Breast epithelium (tissue), 4 donors: Measurements from ENCODE around the gene ZNF536. TPM values are rescaled to one million over a fixed set of nuclear protein-coding genes. Genes with fewer than 3 reads are reported as not detected.
A peak's percentile ranks its signal among the peaks of the same experiment; 100 is the strongest.

Experiments used
- DNase-seq, 2 donors: peaks; one replicate each; pipeline ENCODE4 v3.0.0-alpha.2; 2019; ENCODE audit warnings: low spot score in 2 of 2
- H3K27ac ChIP-seq, 2 donors: fragments of 200-600 bp; sonication (generic) in 1 of 2; one replicate each; pipeline ENCODE4 v1.5.1; 2016 to 2019; ENCODE audit warnings: mild to moderate bottlenecking in 1 of 2
- H3K27me3 ChIP-seq, 2 donors: fragments of 200-600 bp; sonication (generic) in 1 of 2; one replicate each; pipeline versions ENCODE4 v1.5.1 to v1.6.0; 2017 to 2019; ENCODE audit warnings: control low read depth in 1 of 2, mild to moderate bottlenecking in 1 of 2
- H3K36me3 ChIP-seq: fragments of 200-600 bp; one replicate; pipeline ENCODE4 v1.5.1; 2019
- H3K4me1 ChIP-seq, 2 donors: fragments of 200-600 bp; sonication (generic); one replicate each; pipeline ENCODE4 v1.5.1; 2016 to 2019; ENCODE audit warnings: control low read depth in 1 of 2
- H3K4me3 ChIP-seq, 3 donors: fragments of 200-600 bp; sonication (generic); 1 replicate in 2 of 3; 2 replicates in 1 of 3; pipeline ENCODE4 v1.5.1; 2016 to 2019; ENCODE audit warnings: mild to moderate bottlenecking in 3 of 3, moderate library complexity in 2 of 3
- H3K9me3 ChIP-seq, 2 donors: fragments of 200-600 bp; sonication (generic) in 1 of 2; one replicate each; pipeline ENCODE4 v1.5.1; 2016 to 2019; ENCODE audit warnings: control low read depth in 1 of 2
- POLR2A ChIP-seq: fragments of 450-650 bp; IDR thresholded peaks from one replicate; pipeline ENCODE4 v1.6.1; 2016; ENCODE audit warnings: antibody characterized with exemption, mild to moderate bottlenecking, moderate library complexity
- POLR2AphosphoS5 ChIP-seq, 3 donors: sonication (generic); formaldehyde crosslinking; IDR thresholded peaks; one replicate each; pipeline ENCODE4 v1.6.1; 2017; ENCODE audit warnings: antibody characterized with exemption in 3 of 3
- intact Hi-C: fragments of 100-400 bp; cut with DNase I; formaldehyde crosslinking; loops from one replicate; pipeline ENCODE4 v1.15.1; 2023; ENCODE audit warnings: low total_unique reads
- total RNA-seq, 3 donors: library from RNA; depleted of rRNA; stranded (reverse); fragments of >200 nt; gene quantifications; one replicate each; pipeline ENCODE4 v1.1.0, GENCODE V29; 2016
- TF ChIP-seq, protein P1 (sequence below), 3 donors: fragments of 450-650 bp; IDR thresholded peaks; one replicate each; pipeline ENCODE4 v1.5.1; 2016 to 2017; ENCODE audit warnings: antibody characterized with exemption in 3 of 3, mild to moderate bottlenecking in 3 of 3, moderate library complexity in 3 of 3

Gene ZNF536
- total RNA-seq, 3 donors from 2014 or later: under 0.01 to 0.15 TPM; not detected in 1

DNA sequence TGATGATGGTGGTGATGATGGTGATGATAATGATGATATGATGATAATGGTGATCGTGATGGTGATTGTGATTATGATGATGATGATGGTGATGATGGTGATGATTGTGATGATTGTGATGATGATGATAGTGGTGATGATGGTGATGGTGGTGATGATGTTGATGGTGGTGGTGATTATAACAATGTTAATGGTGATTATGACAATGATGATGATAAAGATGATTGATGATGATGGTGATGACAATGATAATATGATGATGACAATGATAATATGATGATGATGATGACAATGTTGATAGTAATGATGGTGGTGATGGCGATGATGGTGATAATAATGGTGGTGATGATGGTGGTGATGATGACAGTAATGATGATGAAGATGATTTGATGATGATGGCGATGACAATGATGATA is 34.1 kb upstream of the ZNF536 start:
- intact Hi-C loops: no loop called here
- no peak overlapping the region for H3K27ac ChIP-seq
- H3K27me3 ChIP-seq: peaks cover 0 to 4% of the 10 kb centered on the region in 2 donors
- DNase-seq: no peak
- H3K4me1 ChIP-seq: no peaks in the 10 kb centered on the region
- no peaks in the 10 kb centered on the region for H3K9me3 ChIP-seq
- H3K4me3 ChIP-seq: no peak overlapping the region
- no peaks in the 10 kb centered on the region for H3K36me3 ChIP-seq
- TF ChIP-seq, protein P1, sequence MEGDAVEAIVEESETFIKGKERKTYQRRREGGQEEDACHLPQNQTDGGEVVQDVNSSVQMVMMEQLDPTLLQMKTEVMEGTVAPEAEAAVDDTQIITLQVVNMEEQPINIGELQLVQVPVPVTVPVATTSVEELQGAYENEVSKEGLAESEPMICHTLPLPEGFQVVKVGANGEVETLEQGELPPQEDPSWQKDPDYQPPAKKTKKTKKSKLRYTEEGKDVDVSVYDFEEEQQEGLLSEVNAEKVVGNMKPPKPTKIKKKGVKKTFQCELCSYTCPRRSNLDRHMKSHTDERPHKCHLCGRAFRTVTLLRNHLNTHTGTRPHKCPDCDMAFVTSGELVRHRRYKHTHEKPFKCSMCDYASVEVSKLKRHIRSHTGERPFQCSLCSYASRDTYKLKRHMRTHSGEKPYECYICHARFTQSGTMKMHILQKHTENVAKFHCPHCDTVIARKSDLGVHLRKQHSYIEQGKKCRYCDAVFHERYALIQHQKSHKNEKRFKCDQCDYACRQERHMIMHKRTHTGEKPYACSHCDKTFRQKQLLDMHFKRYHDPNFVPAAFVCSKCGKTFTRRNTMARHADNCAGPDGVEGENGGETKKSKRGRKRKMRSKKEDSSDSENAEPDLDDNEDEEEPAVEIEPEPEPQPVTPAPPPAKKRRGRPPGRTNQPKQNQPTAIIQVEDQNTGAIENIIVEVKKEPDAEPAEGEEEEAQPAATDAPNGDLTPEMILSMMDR (IDR thresholded peaks at IDR 0.05): no peak
- TF ChIP-seq POLR2AphosphoS5 (IDR thresholded peaks at IDR 0.05): no peak
- TF ChIP-seq POLR2A: no peak

DNA sequence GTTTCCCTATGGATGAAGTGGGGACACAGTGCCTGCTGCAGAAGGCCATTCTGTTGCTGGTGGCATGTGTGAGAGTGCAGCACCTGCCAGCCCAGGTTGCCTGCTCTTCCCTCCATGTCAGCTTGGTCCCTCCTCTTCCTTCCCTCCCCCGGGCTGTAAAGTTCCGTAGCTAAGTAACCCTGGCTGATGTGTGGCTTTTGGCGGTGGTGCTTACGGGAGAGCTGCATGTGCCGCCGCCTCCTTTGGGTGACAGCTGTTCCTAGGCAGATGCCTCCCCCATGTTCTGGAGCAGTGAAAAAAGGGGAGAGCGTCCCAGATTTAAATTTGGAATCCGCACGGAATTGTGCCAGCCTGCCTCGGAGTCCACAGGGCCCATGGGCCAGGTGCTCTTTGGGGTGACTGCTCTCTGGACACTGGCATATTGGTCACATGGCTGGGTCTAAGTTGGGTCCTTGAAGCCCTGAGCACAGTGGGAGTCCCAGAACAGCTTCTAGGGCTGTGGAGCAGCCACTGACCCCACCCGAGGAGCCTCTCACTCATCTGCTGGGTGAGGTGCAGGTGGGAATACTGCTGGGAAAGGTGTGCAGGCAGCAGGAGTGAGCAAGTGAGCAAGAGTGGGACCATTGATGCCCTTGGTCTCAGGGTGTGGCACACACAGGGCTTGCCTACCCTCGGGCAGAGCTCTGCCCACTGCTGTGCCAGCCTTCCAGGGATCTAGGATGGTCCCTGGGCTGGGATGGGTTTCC is 33.1 kb upstream of the ZNF536 start:
- TF ChIP-seq POLR2A (no peak), POLR2AphosphoS5 (IDR thresholded peaks at IDR 0.05) (no peak)
- TF ChIP-seq, protein P1 (IDR thresholded peaks at IDR 0.05): no peak
- H3K4me3 ChIP-seq: no peak overlapping the region
- H3K36me3 ChIP-seq: no peaks in the 10 kb centered on the region
- H3K9me3 ChIP-seq: no peaks in the 10 kb centered on the region
- H3K27me3 ChIP-seq: peaks cover 0 to 4% of the 10 kb centered on the region in 2 donors
- intact Hi-C loops: no loop called here
- H3K27ac ChIP-seq: no peak overlapping the region
- DNase-seq: peak in 1 of 2 donors; percentile 27
- H3K4me1 ChIP-seq: no peaks in the 10 kb centered on the region

DNA sequence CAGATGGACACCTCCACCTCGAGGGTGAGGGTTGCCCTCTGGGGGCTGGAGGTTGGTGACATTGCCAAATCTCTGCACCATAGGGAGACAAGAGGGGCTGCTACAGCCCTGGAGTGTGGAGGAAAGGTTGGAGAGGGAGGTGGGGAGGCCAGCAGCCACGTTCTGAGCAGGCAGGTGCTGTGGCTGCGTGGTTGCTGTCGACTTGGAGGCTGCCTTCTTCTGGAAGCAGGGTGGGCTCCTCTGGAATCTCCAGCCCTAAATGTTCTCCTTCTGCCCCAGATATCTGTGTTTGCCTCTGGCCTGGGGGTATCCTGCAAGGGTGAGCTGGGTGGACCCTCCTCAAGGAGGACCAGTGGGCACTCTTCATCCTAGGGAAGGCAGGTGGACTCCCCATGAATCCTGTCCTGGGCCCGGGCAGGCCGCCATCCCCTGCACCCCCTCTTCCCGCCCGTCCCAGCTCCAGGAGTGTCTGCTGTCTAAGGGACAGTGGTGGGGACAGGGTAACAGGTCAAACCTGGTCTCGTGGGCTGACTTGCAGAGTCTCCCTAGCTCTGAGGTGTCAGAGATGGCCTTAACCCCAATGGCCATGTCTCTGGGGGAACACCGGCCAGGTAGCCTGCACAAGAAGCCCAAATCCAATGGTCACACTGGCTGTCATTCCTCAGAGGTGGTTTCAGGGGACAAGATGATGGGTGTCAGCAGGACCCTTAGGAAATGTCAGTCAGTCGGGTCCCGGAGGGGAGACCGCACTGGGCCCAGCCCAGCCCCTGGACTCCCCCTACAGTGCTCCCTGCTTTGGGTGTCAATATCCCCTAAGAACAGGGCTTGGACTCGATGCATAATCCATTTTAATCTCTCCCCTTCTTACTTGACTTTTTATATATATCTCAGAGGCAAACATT is 32.3 kb upstream of the ZNF536 start:
- no peaks in the 10 kb centered on the region for H3K36me3 ChIP-seq
- TF ChIP-seq POLR2AphosphoS5 (IDR thresholded peaks at IDR 0.05): no peak
- no peak for TF ChIP-seq POLR2A
- TF ChIP-seq, protein P1 (IDR thresholded peaks at IDR 0.05): no peak
- H3K9me3 ChIP-seq: no peaks in the 10 kb centered on the region
- H3K4me1 ChIP-seq: no peaks in the 10 kb centered on the region
- intact Hi-C loops: no loop called here
- H3K27me3 ChIP-seq: peaks cover 0 to 4% of the 10 kb centered on the region in 2 donors
- peak in 1 of 2 donors; percentile 9 for DNase-seq
- no peak overlapping the region for H3K27ac ChIP-seq
- H3K4me3 ChIP-seq: no peak overlapping the region

DNA sequence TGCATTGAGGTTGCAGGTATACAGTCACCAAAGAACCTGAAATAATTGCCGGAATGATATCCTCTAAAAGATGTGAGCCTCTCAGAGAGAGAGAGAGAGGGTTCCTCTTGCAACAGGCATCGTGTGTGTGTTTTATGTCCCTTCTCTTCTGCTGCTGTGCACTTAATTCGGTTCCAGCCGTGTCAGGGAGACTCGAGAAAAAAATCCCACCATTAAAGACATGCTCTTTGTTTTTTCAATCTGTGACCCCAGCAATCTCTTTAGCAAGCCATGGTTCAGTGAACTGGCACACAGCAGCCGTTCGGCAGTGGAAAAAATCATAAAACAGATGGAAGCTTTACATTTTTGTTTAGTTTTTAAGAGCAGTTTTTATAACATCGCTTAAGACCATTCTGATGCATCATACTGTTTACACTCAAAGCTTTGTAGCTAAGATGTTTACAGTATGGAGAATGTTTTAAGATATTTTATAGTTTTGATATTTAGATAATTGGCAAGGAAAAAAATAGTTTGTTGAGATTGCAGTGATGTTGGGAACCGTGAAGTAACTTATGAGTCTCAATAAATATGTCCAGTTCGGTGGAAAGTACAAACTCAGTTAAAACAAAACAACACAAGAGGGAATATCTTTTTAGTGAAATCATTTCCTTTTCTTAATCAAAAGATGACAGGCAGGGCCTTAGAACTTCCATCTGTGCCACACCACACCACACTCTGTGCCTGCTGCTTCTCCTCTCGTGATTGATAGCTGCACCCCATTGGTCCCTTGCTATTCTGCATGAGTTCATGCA is 31.2 kb upstream of the ZNF536 start:
- TF ChIP-seq, protein P1 (IDR thresholded peaks at IDR 0.05): no peak
- TF ChIP-seq POLR2AphosphoS5 (IDR thresholded peaks at IDR 0.05) (no peak), POLR2A (no peak)
- peaks cover 0 to 4% of the 10 kb centered on the region in 2 donors for H3K27me3 ChIP-seq
- no peaks in the 10 kb centered on the region for H3K9me3 ChIP-seq
- H3K4me3 ChIP-seq: no peak overlapping the region
- H3K4me1 ChIP-seq: no peaks in the 10 kb centered on the region
- no peaks in the 10 kb centered on the region for H3K36me3 ChIP-seq
- no peak for DNase-seq
- no peak overlapping the region for H3K27ac ChIP-seq
- intact Hi-C loops: no loop called here
